Neural cell (in vitro differentiated cells): Measurements from ENCODE around the gene FBN1.

ENCODE experiments used
- CTCF ChIP-seq: fragments of 450-650 bp; IDR thresholded peaks from 2 replicates; pipeline ENCODE4 v1.5.1; 2014; ENCODE audit warnings: antibody characterized with exemption, mild to moderate bottlenecking, moderate library complexity; ENCODE audit not compliant: poor library complexity, severe bottlenecking
- EP300 ChIP-seq: fragments of 450-650 bp; conservative IDR thresholded peaks from 2 replicates; pipeline ENCODE4 v1.6.1; 2014; ENCODE audit warnings: antibody characterized with exemption, mild to moderate bottlenecking, moderate library complexity; ENCODE audit not compliant: poor library complexity, severe bottlenecking
- EZH2 ChIP-seq: fragments of 200-600, 300-800 bp; shearing (Covaris generic), sonication (generic); IDR thresholded peaks from 2 replicates; pipeline ENCODE4 v1.6.1; 2014; ENCODE audit warnings: antibody characterized with exemption, low read length, borderline replicate concordance, mild to moderate bottlenecking; ENCODE audit not compliant: insufficient read depth, poor library complexity, severe bottlenecking
- POLR2AphosphoS5 ChIP-seq: IDR thresholded peaks from 2 replicates; pipeline ENCODE4 v1.6.1; 2012
- REST ChIP-seq: IDR thresholded peaks from 2 replicates; pipeline ENCODE4 v1.6.1; 2012; ENCODE audit warnings: borderline replicate concordance
- SMC3 ChIP-seq: fragments of 450-650 bp; conservative IDR thresholded peaks from 2 replicates; pipeline ENCODE4 v1.6.1; 2014; ENCODE audit warnings: antibody characterized with exemption, mild to moderate bottlenecking, moderate library complexity; ENCODE audit not compliant: poor library complexity
- TAF1 ChIP-seq: IDR thresholded peaks from 2 replicates; pipeline ENCODE4 v1.6.1; 2012; ENCODE audit warnings: low read depth

- TF ChIP-seq CTCF (no peak), EP300 (no peak), SMC3 (no peak), REST (no peak), EZH2 (no peak), TAF1 (no peak), POLR2AphosphoS5 (no peak)
Observed at GRCh38 chr15:48643776-48644466, 1.6 kb downstream of the FBN1 start.
